A673 (cell line): ENCODE results near the gene TMBIM1. TPM values are rescaled to one million over a fixed set of nuclear protein-coding genes. Genes with fewer than 3 reads are reported as not detected.

Experiments used
- BruUV-seq: library from RNA; stranded (reverse); fragments of 400-500 nt; replicated peaks from 2 replicates; lab custom pipeline; 2021; lab: Mats Ljungman, UMichigan
- CTCF ChIA-PET: fragments of 300-600 bp; sonication (Branson Sonifier 250); formaldehyde crosslinking; loops from one replicate; lab custom pipeline; 2022; ENCODE audit warnings: antibody characterized with exemption; lab: Charles Lee
- POLR2A ChIA-PET: fragments of 300-600 bp; sonication (Branson Sonifier 250); formaldehyde crosslinking; loops from one replicate; lab custom pipeline; 2022; ENCODE audit warnings: antibody characterized with exemption; ENCODE audit not compliant: low non-redundant PET; lab: Charles Lee
- DNase-seq: peaks from one replicate; pipeline ENCODE4 v3.0.0-alpha.2; 2015; ENCODE audit warnings: low spot score
- H3K27ac ChIP-seq: fragments of 200-600 bp; sonication (generic); 2 replicates; pipeline ENCODE4 v1.5.1; 2016; ENCODE audit warnings: mixed run types, low read depth, mild to moderate bottlenecking, mixed read lengths, antibody characterized with exemption, low read length; ENCODE audit not compliant: poor library complexity, severe bottlenecking
- H3K27me3 ChIP-seq: fragments of 200-600 bp; sonication (generic); replicated peaks from 2 replicates; pipeline ENCODE4 v1.6.1; 2017; ENCODE audit warnings: mixed run types, low read depth, mild to moderate bottlenecking, mixed read lengths, antibody characterized with exemption, low read length; ENCODE audit not compliant: insufficient read depth, poor library complexity
- H3K36me3 ChIP-seq: fragments of 200-600 bp; sonication (generic); 2 replicates; pipeline ENCODE4 v1.6.1; 2016; ENCODE audit warnings: mixed run types, mild to moderate bottlenecking, mixed read lengths, antibody characterized with exemption, low read length; ENCODE audit not compliant: insufficient read depth, poor library complexity, severe bottlenecking
- H3K4me1 ChIP-seq: fragments of 200-600 bp; sonication (generic); 2 replicates; pipeline ENCODE4 v1.6.1; 2017; ENCODE audit warnings: mixed run types, mild to moderate bottlenecking, mixed read lengths, antibody characterized with exemption, low read length; ENCODE audit not compliant: insufficient read depth, poor library complexity, severe bottlenecking
- H3K4me3 ChIP-seq: fragments of 200-600 bp; sonication (generic); 2 replicates; pipeline ENCODE4 v1.5.1; 2016; ENCODE audit warnings: low read depth, mixed run types, mild to moderate bottlenecking, mixed read lengths, low read length; ENCODE audit not compliant: poor library complexity, severe bottlenecking
- H3K9me3 ChIP-seq: fragments of 200-600 bp; sonication (generic); 2 replicates; pipeline ENCODE4 v1.6.1; 2016; ENCODE audit warnings: mixed run types, low read depth, mild to moderate bottlenecking, mixed read lengths, antibody characterized with exemption, low read length; ENCODE audit not compliant: poor library complexity, severe bottlenecking
- EZH2 ChIP-seq: fragments of 200-600 bp; sonication (generic); IDR thresholded peaks from 2 replicates; pipeline ENCODE4 v1.6.1; 2017; ENCODE audit warnings: borderline replicate concordance, low read depth, mild to moderate bottlenecking, mixed read lengths, antibody characterized with exemption, low read length; ENCODE audit not compliant: poor library complexity, severe bottlenecking
- intact Hi-C: fragments of 100-400 bp; cut with micrococcal nuclease; formaldehyde crosslinking; loops from one replicate; pipeline ENCODE4 v1.10.0; 2022; ENCODE audit not compliant: unreplicated experiment
- total RNA-seq: library from RNA; stranded (reverse); gene quantifications from 2 replicates; pipeline ENCODE4 v1.2.3, GENCODE V29; 2021
- TF ChIP-seq, protein P1 (sequence below): fragments of 300-800, 200-600 bp; sonication (generic); conservative IDR thresholded peaks from 2 replicates; pipeline ENCODE4 v1.5.1; 2017; ENCODE audit warnings: low read depth, mild to moderate bottlenecking, antibody characterized with exemption, low read length, moderate library complexity, mixed read lengths

The TMBIM1 gene
- total RNA-seq, 1 experiment from 2014 or later, result 43.9 TPM

- CTCF ChIA-PET, result interaction anchor here (0.5 to 1.2 kb wide), 2 partner anchors 17 to 182 kb away, joined by 4 to 8 read pairs; no protein-coding TSS in a partner anchor
- no peak for TF ChIP-seq EZH2
- TF ChIP-seq, protein P1, sequence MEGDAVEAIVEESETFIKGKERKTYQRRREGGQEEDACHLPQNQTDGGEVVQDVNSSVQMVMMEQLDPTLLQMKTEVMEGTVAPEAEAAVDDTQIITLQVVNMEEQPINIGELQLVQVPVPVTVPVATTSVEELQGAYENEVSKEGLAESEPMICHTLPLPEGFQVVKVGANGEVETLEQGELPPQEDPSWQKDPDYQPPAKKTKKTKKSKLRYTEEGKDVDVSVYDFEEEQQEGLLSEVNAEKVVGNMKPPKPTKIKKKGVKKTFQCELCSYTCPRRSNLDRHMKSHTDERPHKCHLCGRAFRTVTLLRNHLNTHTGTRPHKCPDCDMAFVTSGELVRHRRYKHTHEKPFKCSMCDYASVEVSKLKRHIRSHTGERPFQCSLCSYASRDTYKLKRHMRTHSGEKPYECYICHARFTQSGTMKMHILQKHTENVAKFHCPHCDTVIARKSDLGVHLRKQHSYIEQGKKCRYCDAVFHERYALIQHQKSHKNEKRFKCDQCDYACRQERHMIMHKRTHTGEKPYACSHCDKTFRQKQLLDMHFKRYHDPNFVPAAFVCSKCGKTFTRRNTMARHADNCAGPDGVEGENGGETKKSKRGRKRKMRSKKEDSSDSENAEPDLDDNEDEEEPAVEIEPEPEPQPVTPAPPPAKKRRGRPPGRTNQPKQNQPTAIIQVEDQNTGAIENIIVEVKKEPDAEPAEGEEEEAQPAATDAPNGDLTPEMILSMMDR, result no peak
Measured at GRCh38 chr2:218289639-218290315, 2.5 kb downstream of the TMBIM1 start.

DNA sequence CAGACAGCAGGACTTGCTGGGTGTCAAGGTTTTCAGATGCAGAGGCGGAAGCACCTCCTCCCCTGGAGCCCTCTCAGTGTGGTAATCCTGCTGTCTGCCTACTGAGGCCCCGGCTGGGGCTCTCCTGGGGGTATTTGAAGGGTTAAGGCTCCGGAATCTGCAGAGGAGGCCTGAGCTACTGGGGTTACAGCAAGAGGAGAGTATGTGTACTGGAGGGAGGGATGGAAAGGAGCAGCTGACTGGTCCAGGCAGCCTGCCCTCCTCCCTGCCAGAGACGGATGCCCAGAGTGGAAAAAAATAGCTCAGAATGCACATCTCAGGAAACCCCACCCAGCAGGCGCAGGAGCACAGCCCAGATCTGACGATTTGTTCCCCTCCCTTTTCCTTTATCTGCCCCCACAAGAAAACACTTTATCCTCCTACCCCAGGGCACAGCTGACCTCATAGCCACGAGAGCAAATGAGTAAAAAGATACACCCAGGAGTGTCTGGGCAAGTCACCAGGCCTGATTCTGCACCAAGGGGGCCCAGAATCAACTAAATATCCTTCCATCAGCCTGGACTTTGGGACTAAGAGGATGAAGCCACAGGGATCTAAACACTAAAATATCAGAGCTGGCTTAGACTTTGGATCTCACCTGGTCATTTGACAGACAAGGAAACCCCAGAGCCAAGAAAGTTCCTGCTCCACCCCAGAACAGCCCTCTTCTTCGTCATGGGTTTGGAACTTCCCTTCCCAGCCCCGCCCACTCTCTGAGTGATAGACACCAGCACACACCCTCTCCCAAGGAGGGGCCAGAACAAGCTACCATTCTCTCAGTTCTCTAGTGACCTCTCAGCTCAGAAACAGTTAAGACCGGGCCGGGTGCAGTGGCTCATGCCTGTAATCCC is 5.5 kb downstream of the TMBIM1 start:
- Histone ChIP-seq H3K36me3 (no peaks in the 10 kb centered on the region), H3K4me3 (peak overlapping the region; percentile 37), H3K27ac (peak overlapping the region; percentile 82), H3K4me1 (peaks cover 25% of the 10 kb centered on the region), H3K27me3 (no peaks in the 10 kb centered on the region), H3K9me3 (no peaks in the 10 kb centered on the region)
- ChIA-PET POLR2A (interaction anchor here (0.6 kb wide), 1 partner anchor 119 kb away, joined by 14 read pairs; no protein-coding TSS in a partner anchor), CTCF (interaction anchor here (0.9 to 1.1 kb wide), 2 partner anchors 14 to 19 kb away, joined by 3 to 4 read pairs; no protein-coding TSS in a partner anchor)
- TF ChIP-seq, protein P1, result no peak
- TF ChIP-seq EZH2, result no peak
- peak; percentile 90 for DNase-seq
- intact Hi-C loops, result no loop called here
- BruUV-seq, result no TSS peak

More at GRCh38 chr2:218289639-218290315, 2.5 kb downstream of the TMBIM1 start:
- Histone ChIP-seq H3K27me3 (no peaks in the 10 kb centered on the region), H3K4me1 (peaks cover 38% of the 10 kb centered on the region), H3K27ac (peak overlapping the region; percentile 14), H3K9me3 (no peaks in the 10 kb centered on the region), H3K36me3 (no peaks in the 10 kb centered on the region), H3K4me3 (no peak overlapping the region)
- POLR2A ChIA-PET, result no interaction called here
- intact Hi-C loops, result loop anchor here (5.0 kb wide), 1 partner anchor 358 kb away; no protein-coding TSS in a partner anchor
- no peak for DNase-seq
- no TSS peak for BruUV-seq

DNA sequence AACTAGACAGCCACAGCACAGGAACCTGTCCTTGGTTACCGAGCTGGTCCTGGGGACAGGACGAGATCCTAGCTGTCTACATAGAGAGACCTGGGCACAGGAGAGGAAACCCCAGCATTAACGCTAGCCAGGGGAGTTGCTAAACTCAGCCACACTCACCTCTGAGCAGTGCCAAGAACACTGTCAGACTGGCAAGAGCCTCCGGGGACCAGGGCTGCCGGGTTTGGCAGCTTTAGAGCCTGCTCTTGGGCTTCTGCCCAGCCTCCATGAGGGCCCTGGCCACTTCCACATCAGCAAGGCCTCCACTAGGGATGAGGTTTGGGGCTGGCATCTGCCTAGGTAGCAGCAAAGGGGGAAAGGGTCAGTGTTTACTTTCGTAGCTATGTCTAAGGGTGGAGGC is 6.7 kb downstream of the TMBIM1 start:
- no peaks in the 10 kb centered on the region for H3K36me3 ChIP-seq
- CTCF ChIA-PET, result no interaction called here
- intact Hi-C loops, result no loop called here
- POLR2A ChIA-PET, result no interaction called here
- peaks cover 25% of the 10 kb centered on the region for H3K4me1 ChIP-seq
- no peaks in the 10 kb centered on the region for H3K27me3 ChIP-seq
- no peak for TF ChIP-seq EZH2
- H3K4me3 ChIP-seq, result no peak overlapping the region
- no peaks in the 10 kb centered on the region for H3K9me3 ChIP-seq
- peak overlapping the region; percentile 82 for H3K27ac ChIP-seq
- no TSS peak for BruUV-seq
- DNase-seq, result no peak
